GM21825 (cell line): ENCODE data around the gene ARHGEF10L.

ENCODE experiments used
- ATAC-seq: cut with Tn5 transposase; IDR thresholded peaks from one replicate; pipeline ENCODE4 v1.9.1; 2021; ENCODE audit warnings: mild to moderate bottlenecking, moderate library complexity; ENCODE audit not compliant: unreplicated experiment

ARHGEF10L gene

DNA sequence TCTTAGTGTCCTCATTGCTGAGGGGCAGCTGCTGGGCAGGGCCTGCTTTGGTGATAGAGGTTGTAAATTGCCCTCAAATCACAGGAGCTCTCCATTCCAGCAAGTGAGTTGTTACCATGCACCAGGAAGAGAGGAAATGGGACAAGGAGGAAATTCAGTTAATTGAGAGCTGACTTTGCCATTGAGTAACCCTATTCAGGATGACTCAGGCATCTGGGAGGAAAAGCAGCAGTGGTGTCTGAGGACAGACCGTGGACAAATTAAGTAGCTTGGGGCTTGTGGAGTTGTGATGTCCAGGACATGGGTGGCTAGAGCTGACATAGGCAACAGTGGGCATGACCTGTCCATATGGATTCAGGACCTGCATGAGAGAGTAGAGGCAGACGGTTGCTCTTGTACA, 5.9 kb downstream of the ARHGEF10L start:
- ATAC-seq = no peak

GRCh38 chr1:17546946-17547670, 7.6 kb downstream of the ARHGEF10L start:
- ATAC-seq = no peak

DNA sequence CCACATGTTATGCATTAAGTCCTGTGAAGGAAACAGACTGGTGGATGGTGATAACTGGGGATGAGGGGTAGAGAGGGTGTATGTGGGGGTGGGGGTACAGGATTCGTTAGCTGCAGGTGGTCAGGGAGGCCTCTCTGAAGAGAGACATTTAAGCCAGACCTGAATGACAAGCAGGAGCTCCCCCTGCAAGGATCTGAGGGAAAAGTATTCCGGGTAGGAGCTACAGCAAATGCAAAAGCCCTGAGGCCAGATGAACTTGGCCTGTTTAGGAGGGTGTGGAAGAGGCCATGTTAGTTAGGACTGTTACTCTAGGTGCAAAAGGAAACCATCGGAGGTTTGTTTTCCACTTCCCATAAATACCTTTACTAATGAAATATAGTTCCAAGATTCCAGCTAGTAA, 9.9 kb downstream of the ARHGEF10L start:
- ATAC-seq = no peak

DNA sequence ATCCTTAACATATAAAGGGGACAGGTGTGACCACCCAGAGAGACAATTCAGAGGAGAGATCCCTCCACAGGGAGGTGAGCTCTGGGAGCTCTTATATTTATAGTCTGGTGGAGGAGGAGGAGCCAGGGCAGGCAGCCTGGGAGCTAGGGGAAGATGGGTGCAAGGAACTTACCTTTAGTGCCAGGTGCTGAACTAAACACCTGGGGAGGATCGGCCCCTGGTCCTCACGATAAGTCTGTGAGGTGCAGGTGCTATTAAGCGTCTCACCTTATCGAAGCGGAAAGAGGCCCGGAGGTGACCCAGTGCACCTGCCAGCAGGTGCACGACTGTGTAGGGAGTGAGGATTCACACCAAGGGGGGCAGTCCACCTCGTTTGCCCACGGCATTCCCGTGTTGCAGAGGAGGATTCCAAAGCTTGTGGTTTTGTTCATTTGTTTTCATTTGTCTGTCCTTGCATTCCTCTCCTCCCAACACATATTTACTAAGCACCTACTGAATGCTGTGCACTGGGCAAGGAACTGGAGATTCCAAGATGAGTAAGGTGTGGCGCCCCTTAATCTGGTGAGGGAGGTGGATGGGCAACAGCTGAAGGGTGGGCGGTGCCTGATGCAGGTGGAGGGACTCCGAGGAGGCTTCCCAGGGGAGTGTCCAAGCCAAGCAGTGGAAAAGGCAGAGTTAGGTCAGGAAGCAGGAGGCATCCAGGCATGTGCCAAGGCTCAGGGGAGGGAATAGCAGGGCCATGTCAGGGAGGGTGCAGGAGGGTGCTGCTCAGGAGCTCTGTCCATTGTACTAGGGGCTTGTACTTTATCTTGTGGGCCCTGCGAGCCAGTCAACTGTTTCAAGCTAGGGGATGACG, 11.5 kb downstream of the ARHGEF10L start:
- ATAC-seq = no peak

GRCh38 chr1:17551755-17552234, 12.3 kb downstream of the ARHGEF10L start:
- ATAC-seq = no peak

- no peak for ATAC-seq
Observed at GRCh38 chr1:17553975-17554700, 14.6 kb downstream of the ARHGEF10L start.

DNA sequence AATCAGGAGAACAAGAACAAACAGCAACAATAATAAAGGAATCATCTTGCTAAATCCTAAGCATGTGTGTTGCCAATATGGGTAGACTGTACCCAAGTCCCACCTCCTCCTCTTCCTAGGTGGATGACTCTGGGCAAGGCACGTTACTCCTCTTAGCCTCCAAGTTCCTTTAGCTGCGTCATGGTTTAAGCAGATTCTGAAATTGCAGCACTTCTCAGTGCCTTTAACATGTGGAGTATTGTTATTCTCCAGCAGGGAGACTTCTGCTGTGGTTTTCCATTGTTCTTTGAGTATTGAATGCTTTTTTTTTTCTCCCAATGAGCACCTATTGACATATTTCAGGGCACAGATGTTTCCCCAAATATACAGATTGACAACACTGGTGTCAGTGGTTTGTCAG, 15.5 kb downstream of the ARHGEF10L start:
- no peak for ATAC-seq

- ATAC-seq = no peak
Observed at GRCh38 chr1:17557986-17558385, 18.5 kb downstream of the ARHGEF10L start.

- no peak for ATAC-seq
Observed at GRCh38 chr1:17558541-17558940, 19.0 kb downstream of the ARHGEF10L start.

GRCh38 chr1:17558954-17559614, 19.6 kb downstream of the ARHGEF10L start:
- ATAC-seq = no peak

- ATAC-seq = no peak
Observed at GRCh38 chr1:17559615-17560419, 20.3 kb downstream of the ARHGEF10L start.

GRCh38 chr1:17561247-17561548, 21.7 kb downstream of the ARHGEF10L start:
- ATAC-seq = no peak

- no peak for ATAC-seq
Observed at GRCh38 chr1:17561561-17561985, 22.1 kb downstream of the ARHGEF10L start.

DNA sequence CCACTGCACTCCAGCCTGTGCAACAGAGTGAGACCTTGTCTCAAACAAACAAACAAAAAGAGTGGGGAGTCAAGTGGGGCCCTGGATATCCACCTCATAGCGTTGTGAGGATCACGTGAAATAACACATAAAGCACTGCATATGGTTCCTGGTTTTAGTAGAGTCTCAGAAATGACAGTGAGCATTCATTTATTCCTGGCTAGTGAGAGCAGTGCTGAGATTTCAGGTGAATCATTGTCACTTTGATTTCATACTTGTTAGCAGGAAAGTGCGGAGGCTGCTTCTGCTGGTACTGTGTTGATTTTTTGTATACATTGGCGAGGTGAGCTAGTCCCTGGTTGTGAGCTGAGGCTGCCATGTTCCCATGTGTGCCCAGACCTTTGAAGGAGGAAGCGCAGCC, 22.9 kb downstream of the ARHGEF10L start:
- ATAC-seq = no peak

DNA sequence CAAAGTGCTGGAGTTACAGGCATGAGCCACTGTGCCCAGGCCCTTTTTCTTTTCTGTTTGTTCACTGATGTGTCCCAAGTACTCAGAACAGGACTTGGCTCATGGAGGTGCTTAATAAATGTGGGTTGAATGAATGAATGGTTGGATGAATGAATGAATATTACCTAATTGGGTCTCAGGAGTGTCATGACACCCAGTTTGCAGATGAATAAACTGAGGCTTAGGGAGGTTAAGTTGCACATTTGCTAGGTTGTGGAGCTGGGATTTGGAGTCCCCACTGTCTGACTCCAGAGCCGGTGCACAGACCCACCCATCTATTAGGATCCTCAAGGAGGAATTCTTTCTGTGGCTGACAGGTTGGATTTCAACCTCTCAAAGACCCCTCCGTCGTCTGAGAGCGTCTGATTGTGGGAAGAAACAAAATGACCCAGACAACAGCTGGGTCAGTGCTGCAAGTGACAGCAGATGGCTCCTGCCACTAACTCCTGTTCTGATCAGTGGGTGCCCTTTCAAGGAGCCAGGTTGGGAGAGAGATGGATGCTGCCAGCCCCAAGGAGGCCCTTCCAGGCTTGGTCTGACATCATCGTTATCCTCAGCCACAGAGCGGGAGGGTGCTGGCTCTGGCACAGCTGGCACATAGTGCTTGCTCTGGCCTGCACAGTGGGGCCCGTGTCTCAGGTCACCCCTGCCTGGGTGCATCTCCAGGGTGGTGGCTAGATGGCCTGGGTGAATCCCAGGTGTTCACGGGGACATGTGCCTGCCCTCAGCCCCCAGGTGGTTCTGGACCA, 24.2 kb downstream of the ARHGEF10L start:
- no peak for ATAC-seq

DNA sequence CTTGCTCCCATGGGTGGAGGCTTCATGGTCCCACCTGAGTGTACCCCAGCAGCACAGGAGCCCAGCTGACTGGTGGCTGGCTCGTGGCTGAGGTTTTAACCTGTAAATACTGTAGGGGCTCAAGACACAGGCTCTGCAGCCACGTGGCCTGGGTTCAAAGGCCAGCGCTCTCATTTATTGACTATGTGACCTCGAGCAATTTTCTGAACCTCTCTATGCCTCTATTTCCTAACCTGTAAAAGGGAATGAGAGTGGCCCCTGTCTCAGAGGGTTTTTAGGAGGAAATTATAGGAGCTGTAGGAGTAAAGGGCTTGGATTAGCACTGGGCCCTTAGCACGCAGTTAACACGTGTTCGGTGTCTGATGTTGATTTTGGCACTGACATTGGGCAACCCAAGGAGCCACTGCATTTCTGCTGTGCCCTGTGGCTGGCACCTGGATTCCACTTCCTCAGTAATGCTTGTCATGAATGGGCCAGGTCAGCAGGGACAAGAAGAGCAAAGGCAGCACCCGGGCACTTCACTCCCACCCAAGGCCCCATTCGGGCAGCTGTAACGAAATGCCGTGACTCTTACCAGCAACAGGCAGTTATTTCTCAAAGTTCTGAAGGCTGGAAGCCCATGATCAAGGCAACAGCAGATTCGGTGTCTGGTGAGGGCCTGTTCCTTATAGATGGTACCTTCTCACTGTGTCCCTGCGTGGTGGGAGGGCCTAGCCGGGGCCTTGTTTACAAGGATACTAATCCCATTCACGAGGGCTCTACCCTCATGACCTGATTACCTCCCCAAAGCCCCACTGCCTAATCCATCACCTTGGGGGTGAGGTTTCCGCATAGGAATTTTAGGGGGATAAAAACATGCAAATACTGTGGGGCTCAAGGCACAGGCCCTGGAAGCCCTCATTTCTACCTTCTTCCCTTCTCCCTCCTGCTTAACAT, 25.2 kb downstream of the ARHGEF10L start:
- no peak for ATAC-seq

DNA sequence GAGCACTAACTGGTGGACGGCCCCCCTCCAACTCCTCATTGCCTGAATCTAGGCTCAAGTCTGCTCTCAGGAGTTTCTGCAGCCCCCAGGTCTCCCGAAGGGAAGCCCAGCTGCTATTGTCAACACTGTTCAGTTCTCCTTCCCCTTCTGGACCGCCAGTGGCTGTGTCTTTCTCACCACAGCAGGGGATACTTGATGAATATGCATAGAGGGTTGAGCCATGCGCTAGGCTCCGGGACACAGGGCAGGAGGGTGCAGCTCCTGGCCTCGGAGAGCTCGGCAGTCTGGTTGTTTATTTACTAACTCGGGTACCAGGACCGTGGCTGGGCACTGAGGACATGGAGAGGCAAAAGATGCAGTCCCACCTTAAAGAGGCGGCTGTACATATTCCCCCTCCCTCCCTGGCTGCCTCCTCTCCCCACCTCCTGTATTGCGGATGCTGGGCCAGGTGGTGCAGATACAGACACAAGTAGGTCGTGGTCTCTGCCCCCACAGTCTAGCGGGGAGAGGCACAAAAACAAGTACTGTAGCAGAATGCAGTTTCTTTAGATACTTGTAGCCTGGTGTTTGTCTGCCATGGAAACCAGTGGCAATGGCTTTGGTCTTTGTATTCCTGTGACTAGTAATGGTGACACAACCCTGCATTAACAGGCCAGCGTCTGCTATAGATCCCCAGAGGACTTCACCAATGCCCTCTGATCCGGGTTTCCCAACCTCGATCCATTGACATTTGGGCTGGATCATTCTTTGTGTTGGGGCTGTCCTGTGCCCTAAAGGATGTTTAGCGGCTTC, 26.2 kb downstream of the ARHGEF10L start:
- no peak for ATAC-seq

GRCh38 chr1:17566417-17566816, 26.9 kb downstream of the ARHGEF10L start:
- no peak for ATAC-seq
